GM15510 (cell line): ENCODE results near the gene PFKP.

Source experiments
- POLR2A ChIP-seq: IDR thresholded peaks from 3 replicates; pipeline ENCODE4 v1.6.1; 2011; ENCODE audit warnings: borderline replicate concordance; ENCODE audit not compliant: insufficient read length; ENCODE audit errors: extremely low read depth

PFKP gene

GRCh38 chr10:3137958-3138726 is 70.8 kb downstream of the PFKP start:
- TF ChIP-seq POLR2A: no peak

- TF ChIP-seq POLR2A: no peak
Observed at GRCh38 chr10:3139216-3139910, 72.0 kb downstream of the PFKP start.

DNA sequence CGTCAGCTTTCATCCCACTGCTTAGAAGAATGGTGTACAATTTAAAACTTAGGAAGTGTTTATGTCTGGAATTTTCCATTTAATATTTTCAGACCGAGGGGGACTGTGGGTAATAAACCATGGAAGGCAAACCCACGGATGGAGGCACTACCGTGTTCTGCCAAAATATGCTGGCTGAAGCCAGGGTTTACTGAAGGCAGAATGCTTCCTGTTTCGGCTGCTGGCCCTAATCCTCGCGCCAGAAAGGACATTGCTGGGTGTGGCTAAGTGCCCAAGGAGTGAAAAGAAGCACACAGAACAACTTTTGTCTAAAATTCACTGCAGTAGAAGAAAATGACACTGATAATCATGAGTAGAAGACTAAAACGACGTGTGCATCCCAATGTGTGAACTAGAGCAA is 72.9 kb downstream of the PFKP start:
- no peak for TF ChIP-seq POLR2A

GRCh38 chr10:3141351-3142005 is 74.1 kb downstream of the PFKP start:
- no peak for TF ChIP-seq POLR2A

DNA sequence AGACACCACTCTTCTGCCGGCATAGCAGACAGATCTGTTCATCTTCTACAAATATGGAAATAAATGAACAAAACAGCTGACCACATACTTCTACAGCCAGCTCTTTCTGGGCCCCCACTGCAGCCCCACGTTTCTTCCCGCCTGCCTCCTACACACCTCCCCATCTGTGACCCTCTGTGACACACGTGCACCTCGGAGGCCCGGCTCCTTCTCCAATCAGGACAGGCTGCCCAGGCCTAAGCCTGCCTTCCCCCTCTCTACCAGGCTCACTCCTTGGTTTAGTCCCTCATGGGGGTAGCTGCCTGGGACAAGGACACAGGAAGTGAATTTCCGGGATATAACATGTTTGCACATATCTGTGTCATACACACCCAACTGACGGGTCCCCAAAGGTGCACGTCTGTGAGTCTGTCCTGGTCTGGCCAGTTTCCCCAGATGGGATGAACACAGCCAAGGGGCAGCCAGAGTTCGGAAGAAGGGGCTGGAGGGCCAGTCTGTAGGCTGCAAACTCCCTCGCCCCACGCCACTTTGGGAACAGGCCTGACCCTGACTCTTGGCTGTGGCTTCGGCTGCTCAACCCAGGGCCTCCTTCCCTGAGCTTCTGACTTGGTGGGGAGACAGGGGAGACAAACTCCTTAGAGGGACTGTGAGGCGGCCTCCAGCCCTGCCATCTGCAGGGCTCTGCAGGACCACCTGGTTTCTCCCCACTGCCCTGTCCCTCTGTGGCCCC is 75.0 kb downstream of the PFKP start:
- TF ChIP-seq POLR2A: no peak

DNA sequence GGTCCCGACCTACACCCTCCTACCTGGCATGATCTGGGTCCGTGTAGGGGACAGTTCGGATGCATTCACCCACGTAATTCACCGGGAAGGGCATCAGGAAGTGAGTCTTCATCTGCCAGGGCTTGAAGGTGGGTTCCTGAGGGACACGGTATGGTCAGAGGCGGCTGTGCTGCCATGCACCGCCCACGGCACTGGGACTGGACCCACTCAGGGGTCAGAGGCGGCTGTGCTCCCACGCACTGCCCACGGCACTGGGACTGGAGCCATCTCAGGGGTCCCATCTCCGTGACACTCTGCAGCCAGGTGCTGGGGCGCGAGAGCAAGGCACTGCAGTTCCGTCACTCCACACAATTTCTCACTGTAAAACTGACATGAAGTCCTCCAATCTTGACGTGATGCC is 76.0 kb downstream of the PFKP start:
- no peak for TF ChIP-seq POLR2A

DNA sequence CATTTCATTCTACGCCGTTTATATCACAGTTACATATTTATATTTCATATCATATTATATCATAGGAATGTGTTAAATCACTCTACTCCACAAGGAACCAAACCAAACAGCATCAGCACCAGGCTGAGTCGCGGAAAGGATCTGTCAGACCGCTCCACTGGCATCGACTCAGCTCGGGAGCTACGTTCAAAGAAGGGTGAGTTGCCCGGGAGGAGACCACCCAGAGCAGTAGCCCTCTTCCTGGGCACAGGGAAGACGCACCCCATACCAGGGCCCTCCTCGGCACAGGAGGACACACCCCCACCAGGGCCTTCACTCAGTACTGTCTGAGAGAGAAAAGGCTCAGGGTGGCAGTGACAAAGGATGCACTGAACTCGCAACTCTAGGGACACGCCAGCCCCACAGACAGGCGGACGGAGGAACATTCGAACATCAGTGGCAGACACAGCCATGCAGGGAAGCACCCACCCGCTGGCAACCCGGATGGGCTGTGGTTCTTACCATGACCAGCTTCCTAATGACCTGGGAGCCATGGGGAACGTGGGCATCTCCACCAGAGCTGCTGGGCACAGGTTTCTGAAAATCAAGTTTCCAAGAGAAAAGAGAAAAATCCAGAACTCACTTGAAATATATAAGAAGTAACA is 76.6 kb downstream of the PFKP start:
- TF ChIP-seq POLR2A: no peak

DNA sequence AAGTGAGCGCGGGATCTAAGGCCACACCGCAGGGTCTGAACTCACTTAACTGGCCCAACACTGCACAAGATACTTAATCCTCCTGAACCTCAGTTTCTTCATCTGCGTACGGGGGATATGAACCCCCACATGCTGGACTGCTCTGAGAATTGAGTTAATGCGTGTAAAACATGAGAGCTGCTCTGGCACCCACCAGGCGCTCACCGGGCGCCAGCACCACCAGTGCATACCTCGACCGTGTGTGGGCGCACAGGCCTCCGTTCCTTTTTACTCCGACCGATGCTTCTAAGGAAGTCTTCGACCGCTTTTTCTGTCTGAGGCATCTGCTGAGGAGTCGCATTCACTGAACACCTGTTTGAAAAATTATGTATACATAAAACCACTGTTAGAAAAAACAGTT is 78.0 kb downstream of the PFKP start:
- TF ChIP-seq POLR2A: no peak

GRCh38 chr10:3146289-3146688 is 78.9 kb downstream of the PFKP start:
- no peak for TF ChIP-seq POLR2A

GRCh38 chr10:3147117-3147820 is 79.9 kb downstream of the PFKP start:
- no peak for TF ChIP-seq POLR2A

DNA sequence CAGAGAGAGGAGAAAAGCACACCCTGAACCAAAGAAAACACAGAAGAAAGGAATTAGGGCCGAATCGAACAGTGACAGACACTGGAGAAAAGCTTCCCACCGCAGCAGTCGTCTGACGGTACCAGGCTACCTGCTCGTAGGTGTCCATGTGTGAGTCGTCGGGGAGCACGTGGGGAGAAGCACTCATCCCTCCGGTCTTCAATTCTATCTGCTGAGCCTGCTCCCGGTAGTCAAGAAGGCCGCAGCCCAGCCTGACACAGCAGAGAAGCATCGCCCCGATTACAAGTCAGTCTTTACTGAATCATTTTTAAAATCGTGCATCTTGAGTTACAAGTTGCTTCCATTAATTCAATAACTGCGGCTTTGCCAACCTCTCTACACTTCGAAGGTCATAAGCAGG is 80.7 kb downstream of the PFKP start:
- no peak for TF ChIP-seq POLR2A

DNA sequence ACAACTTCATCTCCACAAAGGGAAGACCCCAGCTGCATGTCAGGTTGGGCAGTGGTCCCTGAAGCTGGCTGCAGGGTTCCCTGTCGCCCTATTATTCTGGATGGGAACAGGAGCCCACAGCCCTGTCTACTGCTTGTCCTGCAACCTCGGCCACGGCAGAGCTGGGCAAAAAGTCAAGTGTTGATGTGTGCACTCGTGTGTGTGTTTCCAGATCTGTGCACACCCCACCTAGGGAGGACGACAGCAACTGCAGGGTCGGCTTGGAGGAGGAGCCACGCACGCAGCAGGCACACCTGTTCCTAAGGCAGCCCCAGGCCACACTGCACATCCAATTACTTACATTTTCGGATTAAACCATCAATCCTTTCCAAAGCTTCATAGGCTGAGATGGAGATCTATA is 81.6 kb downstream of the PFKP start:
- TF ChIP-seq POLR2A: no peak

DNA sequence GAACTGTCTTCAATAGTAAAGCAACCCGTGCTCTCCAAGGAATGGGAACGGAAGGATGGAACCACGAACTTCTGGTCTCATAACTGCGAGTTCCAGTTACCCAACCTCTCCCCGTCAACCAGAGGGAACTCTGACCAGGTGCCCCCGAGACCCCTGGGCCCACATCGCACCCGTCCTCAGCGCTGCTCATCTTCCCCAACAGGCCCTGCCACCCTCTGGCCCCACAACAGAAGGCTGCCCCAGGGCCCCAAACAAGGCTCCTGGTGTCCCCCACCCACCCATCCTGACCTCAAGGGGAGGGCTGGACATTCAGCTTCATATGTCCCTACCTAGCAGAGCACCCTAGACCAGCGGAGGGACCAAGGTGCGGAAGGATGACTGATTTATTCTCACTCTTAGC is 82.6 kb downstream of the PFKP start:
- no peak for TF ChIP-seq POLR2A

GRCh38 chr10:3150366-3150765 is 83.0 kb downstream of the PFKP start:
- TF ChIP-seq POLR2A: no peak
